ENCODE results near the gene RAB6B. TPM values are rescaled to one million over a fixed set of nuclear protein-coding genes. Genes with fewer than 3 reads are reported as not detected.
"Not testable (repeated sequence)": the region's sequence is repeated elsewhere in the genome, so short reads cannot be mapped to it uniquely, and the experiment has no call there.

Gene RAB6B
- total RNA-seq, 1 donor, result 0.52 TPM

DNA sequence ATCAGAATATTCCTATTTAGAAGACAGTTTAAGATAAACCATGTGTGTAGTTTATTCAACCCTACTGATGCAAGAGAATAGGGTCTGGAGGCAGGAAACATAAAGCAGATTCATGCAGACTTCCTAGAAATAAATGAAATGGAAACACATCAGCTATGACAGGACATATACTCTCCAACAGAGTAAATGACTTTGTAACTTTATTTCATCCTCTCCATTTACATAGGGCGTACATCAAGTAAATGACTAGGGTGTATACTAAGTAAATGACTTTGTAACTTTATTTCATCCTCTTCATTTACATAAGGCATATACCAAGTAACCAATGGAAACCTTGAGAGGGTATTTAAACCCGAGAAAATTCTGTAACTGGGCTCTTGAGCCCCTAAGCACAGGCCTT lies 107.7 kb downstream of the RAB6B start:
- Histone ChIP-seq H3K27me3 (ENCODE audit: insufficient read depth, low read length) (no peaks in the 10 kb centered on the region), H3K4me3 (ENCODE audit: low read length) (no peak overlapping the region), H3K4me1 (ENCODE audit: insufficient read depth, low read length) (no peaks in the 10 kb centered on the region), H3K9me3 (ENCODE audit: low read depth, low read length) (peaks cover 8% of the 10 kb centered on the region)

DNA sequence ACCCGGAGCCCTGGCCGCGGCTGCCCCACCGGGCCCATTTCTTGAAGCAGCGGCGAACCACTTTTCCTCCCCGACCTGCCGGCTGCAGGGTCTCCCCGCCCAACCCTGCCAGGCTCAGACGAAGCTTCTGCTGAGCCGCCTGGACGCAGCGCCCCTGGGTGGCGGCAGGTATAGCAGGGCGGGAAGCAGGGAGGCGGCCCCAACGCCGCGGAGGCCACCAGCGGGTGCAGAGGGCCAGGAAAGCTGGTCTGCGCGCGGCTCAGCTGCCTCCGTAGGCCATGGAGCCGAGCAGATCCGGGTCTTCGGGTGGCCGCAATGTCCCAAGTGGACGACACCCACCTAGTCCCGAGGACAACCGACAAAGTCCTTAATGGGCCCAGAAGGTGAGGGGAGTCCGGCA lies 111.9 kb downstream of the RAB6B start:
- no peaks in the 10 kb centered on the region for H3K27me3 ChIP-seq (ENCODE audit: insufficient read depth, low read length)
- H3K9me3 ChIP-seq (ENCODE audit: low read depth, low read length), result no peaks in the 10 kb centered on the region
- no peaks in the 10 kb centered on the region for H3K4me1 ChIP-seq (ENCODE audit: insufficient read depth, low read length)
- H3K4me3 ChIP-seq (ENCODE audit: low read length), result no peak overlapping the region

DNA sequence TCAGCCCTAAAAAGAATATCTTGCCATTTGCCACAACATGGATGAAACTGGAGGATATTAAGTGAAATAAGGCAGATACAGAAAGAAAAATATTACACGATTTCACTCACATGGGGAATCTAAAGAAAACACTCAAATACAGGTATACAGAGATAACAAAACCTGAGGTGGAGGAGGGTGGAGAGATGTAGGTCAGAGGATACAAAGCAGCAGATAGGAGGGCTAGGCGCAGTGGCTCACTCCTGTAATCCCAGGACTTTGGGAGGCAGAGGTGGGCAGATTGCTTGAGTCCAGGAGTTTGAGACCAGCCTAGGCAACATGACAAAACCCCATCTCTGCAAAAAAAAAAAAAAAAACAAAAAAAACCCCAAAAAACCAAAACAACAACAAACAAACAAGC lies 113.2 kb downstream of the RAB6B start:
- H3K27me3 ChIP-seq (ENCODE audit: insufficient read depth, low read length), result no peaks in the 10 kb centered on the region
- no peak overlapping the region for H3K4me3 ChIP-seq (ENCODE audit: low read length)
- H3K4me1 ChIP-seq (ENCODE audit: insufficient read depth, low read length), result no peaks in the 10 kb centered on the region
- no peaks in the 10 kb centered on the region for H3K9me3 ChIP-seq (ENCODE audit: low read depth, low read length)

DNA sequence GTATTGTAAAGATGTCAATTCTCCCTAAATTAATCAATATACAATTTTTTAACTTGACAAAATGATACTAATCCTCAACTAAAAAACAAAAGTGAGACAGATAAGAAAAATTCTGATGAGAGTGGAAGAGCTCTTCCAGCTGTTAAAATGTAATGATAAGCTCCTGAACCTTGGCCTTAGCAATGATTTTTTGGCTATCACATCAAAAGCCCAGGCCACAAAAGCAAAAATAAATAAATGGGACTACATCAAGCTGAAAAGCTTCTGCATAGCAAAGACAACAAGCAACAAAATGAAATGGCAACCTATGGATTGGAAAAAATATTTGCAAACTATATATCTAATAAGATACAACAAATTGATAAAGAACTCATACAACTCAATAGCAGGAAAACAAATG lies 114.1 kb downstream of the RAB6B start:
- no peaks in the 10 kb centered on the region for H3K9me3 ChIP-seq (ENCODE audit: low read depth, low read length)
- H3K27me3 ChIP-seq (ENCODE audit: insufficient read depth, low read length), result no peaks in the 10 kb centered on the region

DNA sequence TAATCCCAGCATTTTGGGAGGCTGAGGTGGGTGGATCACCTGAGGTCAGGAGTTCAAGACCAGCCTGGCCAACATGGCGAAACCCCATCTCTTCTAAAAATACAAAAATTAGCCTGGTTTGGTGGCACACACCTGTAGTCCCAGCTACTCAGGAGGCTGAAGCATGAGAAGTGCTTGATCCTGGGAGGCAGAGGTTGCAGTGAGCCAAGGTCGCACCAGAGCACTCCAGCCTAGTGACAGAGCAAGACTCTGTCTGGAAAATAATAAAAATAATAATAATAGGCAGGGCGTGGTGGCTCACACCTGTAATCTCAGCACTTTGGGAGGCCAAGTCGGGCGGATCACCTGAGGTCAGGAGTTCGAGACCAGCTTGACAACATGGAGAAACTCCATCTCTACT lies 114.9 kb downstream of the RAB6B start:
- not testable (repeated sequence) for H3K9me3 ChIP-seq (ENCODE audit: low read depth, low read length); H3K27me3 ChIP-seq (ENCODE audit: insufficient read depth, low read length); H3K4me1 ChIP-seq (ENCODE audit: insufficient read depth, low read length); H3K4me3 ChIP-seq (ENCODE audit: low read length)

More for the DNA sequence above, 114.1 kb downstream of the RAB6B start:
- Histone ChIP-seq H3K4me3 (ENCODE audit: low read length) (no peak overlapping the region), H3K4me1 (ENCODE audit: insufficient read depth, low read length) (no peaks in the 10 kb centered on the region)

DNA sequence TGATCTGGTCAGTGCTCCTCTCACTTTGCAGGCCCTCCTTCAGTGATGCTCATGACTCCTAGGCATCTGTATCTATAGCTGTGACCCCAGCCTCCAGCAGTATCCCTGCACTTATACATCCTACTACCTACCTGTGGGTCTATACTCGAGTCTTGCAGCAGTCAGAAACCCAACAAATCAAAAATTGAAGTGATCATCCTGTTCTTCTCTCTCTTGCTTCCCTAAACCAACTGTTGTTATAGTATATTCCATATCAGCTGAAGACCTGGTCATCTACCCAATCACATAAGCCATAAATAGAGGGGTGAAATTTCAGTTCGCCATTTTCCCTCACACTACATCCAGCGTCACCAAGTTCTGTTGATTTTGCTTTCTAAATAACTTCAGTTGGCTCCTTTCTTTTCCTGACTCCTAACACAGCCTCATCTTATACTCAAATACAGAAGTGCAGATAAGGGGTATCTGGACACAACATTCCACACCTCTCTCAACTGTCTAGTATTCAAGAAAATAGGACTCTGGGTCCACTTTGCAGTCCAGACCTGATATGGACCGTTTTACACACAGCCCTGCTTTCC lies 116.0 kb downstream of the RAB6B start:
- peaks cover 6% of the 10 kb centered on the region for H3K27me3 ChIP-seq (ENCODE audit: insufficient read depth, low read length)
- no peak overlapping the region for H3K4me3 ChIP-seq (ENCODE audit: low read length)
- H3K4me1 ChIP-seq (ENCODE audit: insufficient read depth, low read length), result no peaks in the 10 kb centered on the region
- no peaks in the 10 kb centered on the region for H3K9me3 ChIP-seq (ENCODE audit: low read depth, low read length)

DNA sequence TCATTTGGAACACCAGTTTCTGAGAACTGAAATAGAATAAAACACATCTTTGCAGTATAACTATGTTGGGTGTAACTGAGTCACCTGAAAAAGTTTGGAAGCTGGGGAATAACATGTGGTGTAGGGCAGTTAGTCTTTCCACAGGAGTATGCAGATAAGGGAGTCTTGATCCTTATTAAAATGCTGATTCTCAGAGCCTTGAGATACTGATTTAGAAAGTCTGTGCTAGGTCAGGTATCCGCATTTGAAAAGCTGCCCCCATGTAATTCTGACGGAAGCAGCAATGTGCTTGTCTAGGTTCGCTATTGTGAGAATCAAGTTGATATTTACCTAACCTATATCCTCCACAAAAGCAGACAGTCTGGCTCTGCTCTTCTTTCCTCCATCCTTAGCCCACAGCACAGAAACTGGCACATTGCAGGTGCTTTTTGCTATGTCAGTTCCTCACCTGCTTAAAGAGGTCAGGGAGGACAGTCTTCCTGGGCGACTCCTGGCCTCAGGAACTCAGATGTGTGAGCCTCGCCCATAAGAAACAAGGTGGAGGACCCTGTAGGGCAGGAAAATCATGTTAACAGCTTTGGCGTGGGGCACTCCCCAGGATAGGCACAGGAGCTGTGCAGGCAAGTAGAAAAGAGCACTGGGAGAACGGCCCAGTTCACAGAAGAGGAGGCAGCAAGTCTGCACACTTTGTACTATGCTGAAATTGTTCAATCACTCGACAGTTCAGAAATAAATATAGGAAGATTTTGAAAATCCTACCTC lies 117.7 kb downstream of the RAB6B start:
- H3K9me3 ChIP-seq (ENCODE audit: low read depth, low read length), result no peaks in the 10 kb centered on the region
- H3K4me3 ChIP-seq (ENCODE audit: low read length), result no peak overlapping the region
- H3K27me3 ChIP-seq (ENCODE audit: insufficient read depth, low read length), result peaks cover 6% of the 10 kb centered on the region
- H3K4me1 ChIP-seq (ENCODE audit: insufficient read depth, low read length), result no peaks in the 10 kb centered on the region

DNA sequence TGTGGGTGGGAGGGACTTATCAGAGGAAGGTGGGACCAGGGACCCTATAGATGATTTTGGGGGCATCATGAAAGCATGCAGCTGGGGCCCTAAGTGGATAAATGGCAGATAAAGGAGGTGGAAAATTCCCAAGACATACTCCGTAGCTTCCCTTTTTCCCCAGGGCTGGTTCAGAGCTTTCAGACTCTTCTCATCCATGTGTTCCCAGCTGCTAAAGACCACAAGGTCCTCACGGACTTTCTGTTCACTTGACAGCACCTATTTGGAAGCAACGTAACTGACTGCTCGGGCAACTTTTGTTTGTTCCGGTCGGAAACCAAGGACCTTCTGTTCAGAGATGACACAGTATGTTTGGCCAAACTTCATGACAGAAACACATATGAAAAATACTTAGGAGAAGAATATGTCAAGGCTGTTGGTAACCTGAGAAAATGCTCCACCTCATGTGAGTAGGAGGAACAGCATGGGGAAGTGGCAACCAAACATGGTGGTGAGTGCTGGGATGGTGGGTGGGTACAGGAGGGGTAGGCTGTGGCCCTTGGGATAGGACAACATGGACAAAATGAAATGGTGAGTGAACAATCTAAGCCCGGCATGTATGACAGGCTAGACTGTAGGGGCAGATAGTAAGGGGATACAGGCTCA lies 118.8 kb downstream of the RAB6B start:
- H3K27me3 ChIP-seq (ENCODE audit: insufficient read depth, low read length), result peaks cover 6% of the 10 kb centered on the region
- H3K4me3 ChIP-seq (ENCODE audit: low read length), result no peak overlapping the region
- no peaks in the 10 kb centered on the region for H3K4me1 ChIP-seq (ENCODE audit: insufficient read depth, low read length)
- no peaks in the 10 kb centered on the region for H3K9me3 ChIP-seq (ENCODE audit: low read depth, low read length)

DNA sequence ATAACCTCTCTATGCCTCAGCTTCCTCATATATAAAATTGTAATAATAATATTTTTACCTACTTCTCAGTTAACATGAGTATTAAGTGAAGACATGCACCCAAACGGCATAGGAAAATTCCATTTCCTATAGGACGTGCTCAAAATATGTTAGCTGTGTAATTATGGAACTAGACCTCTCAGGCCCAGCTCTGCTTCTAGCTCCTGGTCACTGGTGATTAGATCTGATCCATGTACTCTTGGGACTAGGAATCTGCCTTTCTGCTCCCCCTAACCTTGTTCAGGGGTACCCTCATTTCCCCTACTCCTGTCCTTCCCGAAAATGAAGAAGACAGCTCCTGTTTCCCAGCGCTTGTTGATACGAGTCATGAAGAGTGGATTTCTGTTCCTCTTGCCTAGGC lies 119.8 kb downstream of the RAB6B start:
- Histone ChIP-seq H3K27me3 (ENCODE audit: insufficient read depth, low read length) (peaks cover 6% of the 10 kb centered on the region), H3K4me3 (ENCODE audit: low read length) (no peak overlapping the region), H3K4me1 (ENCODE audit: insufficient read depth, low read length) (no peaks in the 10 kb centered on the region)

DNA sequence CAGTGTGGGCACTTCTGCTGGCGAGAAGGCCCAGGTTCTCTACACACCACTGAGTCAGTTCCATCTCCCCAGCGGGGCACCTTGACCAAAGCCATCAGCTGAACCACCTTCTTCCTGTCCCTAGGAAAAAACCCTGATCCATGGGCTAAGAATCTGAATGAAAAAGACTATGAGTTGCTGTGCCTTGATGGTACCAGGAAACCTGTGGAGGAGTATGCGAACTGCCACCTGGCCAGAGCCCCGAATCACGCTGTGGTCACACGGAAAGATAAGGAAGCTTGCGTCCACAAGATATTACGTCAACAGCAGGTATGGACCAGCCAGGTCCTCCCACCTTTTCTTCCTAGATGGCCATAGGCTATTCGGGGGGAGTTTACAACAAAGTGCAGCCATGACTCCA lies 120.4 kb downstream of the RAB6B start:
- Histone ChIP-seq H3K4me3 (ENCODE audit: low read length) (no peak overlapping the region), H3K27me3 (ENCODE audit: insufficient read depth, low read length) (peaks cover 6% of the 10 kb centered on the region), H3K9me3 (ENCODE audit: low read depth, low read length) (no peaks in the 10 kb centered on the region), H3K4me1 (ENCODE audit: insufficient read depth, low read length) (no peaks in the 10 kb centered on the region)

More for the DNA sequence above, 119.8 kb downstream of the RAB6B start:
- no peaks in the 10 kb centered on the region for H3K9me3 ChIP-seq (ENCODE audit: low read depth, low read length)

Other genes starting within 250 kb of the RAB6B start
- gene TOPBP1, start 233.9 kb downstream of the RAB6B start, total RNA-seq, result 77.0 TPM
- not detected for gene TF, start 149.5 kb downstream of the RAB6B start, total RNA-seq
- gene SRPRB, start 90.1 kb downstream of the RAB6B start, total RNA-seq, result 13.4 TPM
- gene SLCO2A1, start 134.0 kb upstream of the RAB6B start, total RNA-seq, result not detected

Data from mononuclear cell (primary cell).